ENCODE results near the gene GLCE. TPM values are rescaled to one million over a fixed set of nuclear protein-coding genes. Genes with fewer than 3 reads are reported as not detected.

Gene GLCE
- total and polyA plus RNA-seq, 11 donors: 4.0 to 14.3 (median 8.4) TPM

- Histone ChIP-seq H3K27ac (no peak overlapping the region), H3K4me1 (peaks cover 0 to 12% (median 0%) of the 10 kb centered on the region in 12 donors), H3K27me3 (no peaks in the 10 kb centered on the region), H3K9me3 (no peaks in the 10 kb centered on the region), H3K36me3 (no peaks in the 10 kb centered on the region), H3K4me3 (no peak overlapping the region)
- DNase-seq (no peak), ATAC-seq (no peak)
- WGBS, 4 donors: 90 to 93% (median 91%) methylated on average over 8 of the region's 8 CpGs
- TF ChIP-seq CTCF (IDR thresholded peaks at IDR 0.05) (no peak), POLR2A (IDR thresholded peaks at IDR 0.05) (no peak)
- intact Hi-C loops (cut with DNase I): no loop called here
These were observed 155.9 kb downstream of the GLCE start for GRCh38 chr15:69316291-69316690.

- Histone ChIP-seq H3K9me3 (no peaks in the 10 kb centered on the region), H3K4me1 (peaks cover 0 to 12% (median 0%) of the 10 kb centered on the region in 12 donors), H3K36me3 (no peaks in the 10 kb centered on the region), H3K27me3 (no peaks in the 10 kb centered on the region), H3K27ac (no peak overlapping the region), H3K4me3 (no peak overlapping the region)
- TF ChIP-seq CTCF (IDR thresholded peaks at IDR 0.05): no peak
- no peak for TF ChIP-seq POLR2A (IDR thresholded peaks at IDR 0.05)
- WGBS, 4 donors: 70 to 91% (median 81%) methylated on average over 5 of the region's 5 CpGs
- ATAC-seq: no peak
- no peak for DNase-seq
- intact Hi-C loops (cut with DNase I): no loop called here
These were observed 157.0 kb downstream of the GLCE start for GRCh38 chr15:69317392-69317841.

- H3K9me3 ChIP-seq: no peaks in the 10 kb centered on the region
- H3K27me3 ChIP-seq: no peaks in the 10 kb centered on the region
- TF ChIP-seq POLR2A (IDR thresholded peaks at IDR 0.05) (no peak), CTCF (IDR thresholded peaks at IDR 0.05) (no peak)
- 92 to 98% (median 93%) methylated on average over 7 of the region's 7 CpGs for WGBS, 4 donors
- intact Hi-C loops (cut with DNase I): no loop called here
- H3K4me1 ChIP-seq: peaks cover 0 to 10% (median 0%) of the 10 kb centered on the region in 12 donors
- DNase-seq (no peak), ATAC-seq (no peak)
- no peak overlapping the region for H3K27ac ChIP-seq
- no peak overlapping the region for H3K4me3 ChIP-seq
- H3K36me3 ChIP-seq: no peaks in the 10 kb centered on the region
These were observed 157.6 kb downstream of the GLCE start for GRCh38 chr15:69318033-69318432.

- ATAC-seq (peak in 1 of 4 donors; percentile 20), DNase-seq (no peak)
- intact Hi-C loops (cut with DNase I): no loop called here
- Histone ChIP-seq H3K9me3 (no peaks in the 10 kb centered on the region), H3K4me3 (no peak overlapping the region), H3K36me3 (no peaks in the 10 kb centered on the region), H3K4me1 (no peaks in the 10 kb centered on the region), H3K27me3 (no peaks in the 10 kb centered on the region), H3K27ac (no peak overlapping the region)
- TF ChIP-seq POLR2A (IDR thresholded peaks at IDR 0.05): no peak
- 79 to 83% (median 82%) methylated on average over 15 to 19 of the region's 19 CpGs for WGBS, 4 donors
These were observed 159.2 kb downstream of the GLCE start for GRCh38 chr15:69319384-69320375.

Data from heart left ventricle (tissue), 16 donors.